ENCODE results near the gene UBE2G1. TPM values are rescaled to one million over a fixed set of nuclear protein-coding genes. Genes with fewer than 3 reads are reported as not detected.
A peak's percentile ranks its signal among the peaks of the same experiment; 100 is the strongest.
"Not testable (repeated sequence)": the region's sequence is repeated elsewhere in the genome, so short reads cannot be mapped to it uniquely, and the experiment has no call there.

UBE2G1 gene
- total and polyA plus RNA-seq, 10 of the 15 experiments (the other 5 are each of a cell fraction or from before 2014, with no cell fraction given) = 24.4 to 139 (median 77.4) TPM

DNA sequence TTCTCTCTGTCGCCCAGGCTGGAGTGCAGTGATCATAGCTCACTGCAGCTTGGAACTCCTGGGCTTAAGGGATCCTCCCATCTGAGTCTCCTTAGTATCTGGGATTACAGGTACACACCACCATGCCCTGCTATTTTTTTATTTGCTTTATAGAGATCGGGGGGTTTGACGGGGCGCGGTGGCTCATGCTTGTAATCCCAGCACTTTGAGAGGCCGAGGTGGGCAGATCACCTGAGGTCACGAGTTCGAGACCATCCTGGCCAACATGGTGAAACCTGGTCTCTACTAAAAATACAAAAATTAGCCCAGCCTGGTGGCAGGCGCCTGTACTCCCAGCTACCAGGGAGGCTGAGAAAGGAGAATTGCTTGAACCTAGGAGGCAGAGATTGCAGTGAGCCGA lies 702 bp upstream of the UBE2G1 start:
- in situ Hi-C loops (cut with MboI); DNase-seq (ENCODE audit: low read depth, low spot score); H3K36me3 ChIP-seq (ENCODE audit: control insufficient read depth in 2 of 2, insufficient read depth in 2 of 2, low read length in 1 of 2); BruUV-seq (replicated peaks); H3K4me1 ChIP-seq (ENCODE audit: control insufficient read depth, insufficient read depth, low read length); H4K20me1 ChIP-seq (ENCODE audit: control insufficient read depth, insufficient read depth); SMC1A ChIA-PET (ENCODE audit: uncharacterized antibody, unreplicated experiment); H3K9me3 ChIP-seq (replicated peaks; ENCODE audit: control insufficient read depth, insufficient read depth, low read length); ATAC-seq; H3K27me3 ChIP-seq (replicated peaks in 1 of 2; ENCODE audit: control insufficient read depth in 2 of 2, insufficient read depth in 2 of 2, low read length in 1 of 2); FAIRE-seq: not testable (repeated sequence)
- Histone ChIP-seq H2AFZ (ENCODE audit: control insufficient read depth, low read depth, low read length) (peak overlapping the region; percentile 97), H3K4me2 (ENCODE audit: control insufficient read depth, insufficient read depth) (peak overlapping the region; percentile 80), H3K27ac (ENCODE audit: control insufficient read depth, insufficient read depth) (peak overlapping the region; percentile 57; the same call in 1 of the 2 replicates), H3K9ac (ENCODE audit: control insufficient read depth, insufficient read depth, low read length) (peak overlapping the region; percentile 52; the same call in 1 of the 2 replicates), H3K4me3 (peak overlapping the region; percentile 39; the same call in 1 of the 2 replicates), H3K79me2 (ENCODE audit: control insufficient read depth, insufficient read depth, low read length) (peaks cover 40% of the 10 kb centered on the region)
- ChIA-PET RAD21 (ENCODE audit: unreplicated experiment) (interaction anchor here (0.6 kb wide), 1 partner anchor 69 kb away, joined by 3 read pairs; no protein-coding TSS in a partner anchor), CTCF (interaction anchor here (0.6 to 3.5 kb wide), 4 partner anchors 44 to 168 kb away, joined by 3 to 15 read pairs (median 3); no protein-coding TSS in a partner anchor), POLR2A (interaction anchor here (0.6 to 0.9 kb wide), 4 partner anchors 9 to 841 kb away, joined by 3 to 5 read pairs (median 3); no protein-coding TSS in a partner anchor)
- TF ChIP-seq, protein P1, sequence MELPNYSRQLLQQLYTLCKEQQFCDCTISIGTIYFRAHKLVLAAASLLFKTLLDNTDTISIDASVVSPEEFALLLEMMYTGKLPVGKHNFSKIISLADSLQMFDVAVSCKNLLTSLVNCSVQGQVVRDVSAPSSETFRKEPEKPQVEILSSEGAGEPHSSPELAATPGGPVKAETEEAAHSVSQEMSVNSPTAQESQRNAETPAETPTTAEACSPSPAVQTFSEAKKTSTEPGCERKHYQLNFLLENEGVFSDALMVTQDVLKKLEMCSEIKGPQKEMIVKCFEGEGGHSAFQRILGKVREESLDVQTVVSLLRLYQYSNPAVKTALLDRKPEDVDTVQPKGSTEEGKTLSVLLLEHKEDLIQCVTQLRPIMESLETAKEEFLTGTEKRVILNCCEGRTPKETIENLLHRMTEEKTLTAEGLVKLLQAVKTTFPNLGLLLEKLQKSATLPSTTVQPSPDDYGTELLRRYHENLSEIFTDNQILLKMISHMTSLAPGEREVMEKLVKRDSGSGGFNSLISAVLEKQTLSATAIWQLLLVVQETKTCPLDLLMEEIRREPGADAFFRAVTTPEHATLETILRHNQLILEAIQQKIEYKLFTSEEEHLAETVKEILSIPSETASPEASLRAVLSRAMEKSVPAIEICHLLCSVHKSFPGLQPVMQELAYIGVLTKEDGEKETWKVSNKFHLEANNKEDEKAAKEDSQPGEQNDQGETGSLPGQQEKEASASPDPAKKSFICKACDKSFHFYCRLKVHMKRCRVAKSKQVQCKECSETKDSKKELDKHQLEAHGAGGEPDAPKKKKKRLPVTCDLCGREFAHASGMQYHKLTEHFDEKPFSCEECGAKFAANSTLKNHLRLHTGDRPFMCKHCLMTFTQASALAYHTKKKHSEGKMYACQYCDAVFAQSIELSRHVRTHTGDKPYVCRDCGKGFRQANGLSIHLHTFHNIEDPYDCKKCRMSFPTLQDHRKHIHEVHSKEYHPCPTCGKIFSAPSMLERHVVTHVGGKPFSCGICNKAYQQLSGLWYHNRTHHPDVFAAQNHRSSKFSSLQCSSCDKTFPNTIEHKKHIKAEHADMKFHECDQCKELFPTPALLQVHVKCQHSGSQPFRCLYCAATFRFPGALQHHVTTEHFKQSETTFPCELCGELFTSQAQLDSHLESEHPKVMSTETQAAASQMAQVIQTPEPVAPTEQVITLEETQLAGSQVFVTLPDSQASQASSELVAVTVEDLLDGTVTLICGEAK (IDR thresholded peaks at IDR 0.05; ENCODE audit: borderline replicate concordance) = 0 out of 2 replicates have a peak, but pooled peaks have one; percentile 27
- TF ChIP-seq, protein P2, sequence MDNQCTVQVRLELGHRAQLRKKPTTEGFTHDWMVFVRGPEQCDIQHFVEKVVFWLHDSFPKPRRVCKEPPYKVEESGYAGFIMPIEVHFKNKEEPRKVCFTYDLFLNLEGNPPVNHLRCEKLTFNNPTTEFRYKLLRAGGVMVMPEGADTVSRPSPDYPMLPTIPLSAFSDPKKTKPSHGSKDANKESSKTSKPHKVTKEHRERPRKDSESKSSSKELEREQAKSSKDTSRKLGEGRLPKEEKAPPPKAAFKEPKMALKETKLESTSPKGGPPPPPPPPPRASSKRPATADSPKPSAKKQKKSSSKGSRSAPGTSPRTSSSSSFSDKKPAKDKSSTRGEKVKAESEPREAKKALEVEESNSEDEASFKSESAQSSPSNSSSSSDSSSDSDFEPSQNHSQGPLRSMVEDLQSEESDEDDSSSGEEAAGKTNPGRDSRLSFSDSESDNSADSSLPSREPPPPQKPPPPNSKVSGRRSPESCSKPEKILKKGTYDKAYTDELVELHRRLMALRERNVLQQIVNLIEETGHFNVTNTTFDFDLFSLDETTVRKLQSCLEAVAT (IDR thresholded peaks at IDR 0.05) = peak; percentile 77; the same call in 1 of the 2 replicates
- intact Hi-C loops (cut with micrococcal nuclease; ENCODE audit: unreplicated experiment) = loop anchor here (2.0 kb wide), 2 partner anchors 30 to 152 kb away; no protein-coding TSS in a partner anchor
- 76% methylated on average over 10 of the region's 10 CpGs for WGBS (ENCODE audit: insufficient coverage, insufficient replicate concordance, low lambda C conversion rate, missing lambda C conversion rate)
